Stimulated activated CD4-positive, alpha-beta T cell treated with anti-CD3 and anti-CD28 coated beads, Interleukin-4, amount 100 ng/mL, for 24 hours (primary cell): ENCODE results near the gene PHIP.
"Not testable (repeated sequence)": the region's sequence is repeated elsewhere in the genome, so short reads cannot be mapped to it uniquely, and the experiment has no call there.

Source experiments
- DNase-seq: peaks from one replicate; pipeline ENCODE4 v3.0.0-alpha.2; 2020

The PHIP gene

DNA sequence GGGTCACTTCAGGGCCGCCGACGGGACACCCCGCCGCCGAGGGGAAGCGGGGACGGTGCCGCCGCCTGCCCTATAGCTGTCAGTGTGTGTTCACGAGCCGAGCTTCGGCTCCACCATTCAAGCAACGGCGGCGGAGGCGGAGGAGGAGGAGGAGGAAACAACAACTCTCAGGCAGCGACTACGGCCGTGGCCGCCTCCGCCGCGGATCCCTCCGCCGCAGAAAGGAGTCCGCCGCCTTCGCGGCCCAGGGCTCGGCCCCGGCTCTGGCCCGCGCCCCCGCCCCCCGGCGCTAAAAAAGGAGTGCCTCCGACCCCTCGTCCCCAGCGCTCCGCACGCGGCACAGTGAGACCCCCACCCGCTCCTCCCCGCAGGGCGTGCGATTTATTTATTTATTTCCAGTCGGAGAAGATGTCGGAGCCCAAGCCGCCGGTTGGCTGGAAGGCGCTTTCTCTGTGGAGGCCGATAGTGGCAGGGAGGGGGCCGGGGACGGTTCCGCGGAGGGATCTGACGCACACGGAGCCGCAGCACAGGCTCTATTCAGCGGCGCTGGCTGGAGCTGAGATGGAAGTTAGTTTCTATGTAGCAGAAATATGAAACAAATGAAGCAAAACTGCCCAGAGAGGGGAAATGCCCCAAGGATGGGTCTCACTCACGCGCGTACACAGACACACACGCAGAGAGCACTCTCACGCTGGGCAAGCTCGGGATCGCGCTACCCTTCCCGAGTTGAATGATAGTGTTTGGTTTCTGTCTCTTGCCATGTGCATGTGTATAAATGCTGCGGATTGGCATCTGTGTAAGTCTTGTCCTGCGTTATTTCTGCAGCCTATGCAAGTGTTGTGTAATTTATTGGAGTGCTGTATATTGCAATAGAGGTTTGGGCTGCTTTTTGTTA lies at the start of gene PHIP:
PHIP (minus strand) TSS at position 180 of the 895 bp plus-strand sequence. CDS start 186 bp downstream, outside the sequence.
- DNase-seq = peak; percentile 93

DNA sequence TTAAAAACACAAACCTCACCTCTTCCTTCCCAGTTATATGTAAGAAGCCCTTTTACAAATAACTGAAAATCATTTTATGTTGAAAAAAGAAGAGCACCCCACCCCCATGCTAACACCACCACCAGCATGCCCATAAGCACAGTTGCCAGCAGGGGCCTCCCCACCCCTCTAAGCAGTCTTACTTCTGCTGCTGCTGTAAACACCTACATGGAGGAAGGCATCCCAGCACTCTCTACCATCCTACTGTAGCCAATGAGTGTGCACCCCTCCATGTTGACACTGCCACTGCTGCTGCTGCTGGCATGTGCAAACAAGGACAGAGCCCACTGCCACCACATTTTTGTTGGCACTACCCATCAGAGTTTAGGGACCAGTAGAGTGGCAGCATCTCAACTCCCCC lies 49.6 kb upstream of the PHIP start:
- no peak for DNase-seq

DNA sequence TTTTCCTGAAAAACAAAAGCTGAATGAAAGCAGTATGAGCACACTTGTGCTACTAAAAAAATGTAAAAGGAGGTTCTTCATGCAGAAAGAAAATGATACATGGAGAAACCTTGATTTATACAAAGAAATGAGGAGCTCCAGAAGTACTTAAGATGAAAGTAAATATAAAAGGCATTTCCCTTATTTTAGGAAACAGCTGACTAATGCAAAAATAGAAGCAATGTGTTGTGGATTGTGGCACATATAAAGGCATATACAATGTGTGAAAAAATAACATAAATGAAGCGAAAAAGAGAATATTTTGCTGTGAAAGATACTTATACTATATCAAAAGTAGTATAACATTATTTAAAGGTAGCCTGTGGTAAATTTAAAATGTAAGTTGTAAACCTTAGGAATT lies 41.2 kb upstream of the PHIP start:
- DNase-seq = no peak

DNA sequence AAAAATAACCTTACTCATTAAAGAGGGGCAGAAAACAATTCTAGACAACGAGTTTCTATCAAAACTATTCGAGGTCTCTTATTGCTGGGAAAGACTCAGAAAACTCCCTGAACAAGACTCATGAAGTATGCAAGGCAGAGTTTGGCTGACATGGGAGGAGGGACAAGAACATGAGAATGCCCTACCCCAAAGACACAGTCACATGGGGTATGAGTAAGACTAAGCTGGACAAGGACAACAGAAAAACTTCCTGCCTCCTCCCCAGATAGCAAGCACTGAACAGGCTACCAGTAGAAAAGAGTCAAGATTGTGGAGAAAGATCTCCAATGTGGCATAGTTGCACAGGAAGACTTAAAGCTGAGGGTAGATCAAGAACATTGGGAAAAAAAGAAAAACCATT lies 39.7 kb upstream of the PHIP start:
- no peak for DNase-seq

DNA sequence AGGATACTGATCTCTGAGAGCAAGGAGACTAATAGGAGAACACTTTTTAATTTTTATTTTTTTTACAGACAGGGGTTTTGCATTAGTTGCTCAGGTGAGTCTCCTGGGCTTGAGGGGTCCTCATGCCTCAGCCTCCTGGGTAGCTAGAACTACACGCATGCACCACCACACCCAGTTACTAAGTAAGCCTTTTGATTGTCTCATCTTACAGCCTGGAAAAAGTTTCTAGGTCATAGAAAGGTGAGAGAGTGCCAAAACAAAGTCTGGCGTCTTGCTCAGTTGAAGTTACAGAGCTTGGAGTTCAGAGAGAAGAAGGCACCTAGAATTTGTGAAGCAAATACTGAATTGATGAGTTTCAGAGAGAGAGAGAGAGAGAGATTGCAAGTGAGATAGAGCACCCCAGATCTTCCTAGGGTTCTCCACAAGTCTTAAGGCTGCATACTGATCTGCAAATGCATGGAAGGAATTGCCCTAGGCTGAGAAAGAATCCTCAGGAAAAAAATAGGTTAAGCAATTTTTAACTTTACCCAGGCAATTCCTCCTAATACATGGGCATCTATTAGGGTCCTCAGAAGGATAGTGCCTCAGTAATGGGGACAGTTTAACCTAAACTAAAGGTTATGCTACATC lies 37.6 kb upstream of the PHIP start:
- DNase-seq = no peak

DNA sequence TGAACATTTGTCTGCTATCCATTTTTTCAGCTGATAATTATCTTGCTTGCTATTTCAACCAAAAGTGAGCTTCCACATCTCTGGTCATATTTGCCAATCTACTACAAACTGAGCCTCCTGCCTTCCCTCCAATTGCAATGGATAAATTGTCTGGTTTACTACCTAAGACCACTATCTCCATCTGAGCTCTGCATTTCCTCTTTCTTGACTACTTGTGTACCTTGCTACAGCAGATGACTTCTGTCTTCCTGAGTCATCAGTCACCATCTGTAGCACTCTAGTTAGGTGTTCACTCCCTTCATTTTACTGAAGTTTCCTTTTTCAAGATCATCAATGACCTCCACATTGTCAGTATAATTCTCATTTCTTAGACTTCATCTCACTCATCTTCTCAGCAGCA lies 33.5 kb upstream of the PHIP start:
- DNase-seq = no peak

DNA sequence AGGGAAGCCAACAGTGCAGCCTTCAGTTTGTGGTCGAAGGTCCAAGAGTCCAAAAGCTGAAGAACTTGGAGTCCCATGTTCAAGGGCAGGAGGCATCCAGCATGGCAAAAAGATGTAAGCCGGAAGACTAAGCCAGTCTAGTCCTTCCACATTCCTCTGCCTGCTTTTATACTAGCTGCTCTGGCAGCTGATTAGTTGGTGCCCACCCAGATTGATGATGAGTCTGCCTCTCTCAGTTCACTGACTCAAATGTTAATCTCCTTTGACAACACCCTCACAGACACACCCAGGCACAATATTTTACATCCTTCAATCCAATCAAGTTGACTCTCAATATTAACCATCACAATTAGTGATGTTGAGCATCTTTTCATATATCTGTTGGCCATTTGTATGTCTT lies 23.1 kb upstream of the PHIP start:
- no peak for DNase-seq

DNA sequence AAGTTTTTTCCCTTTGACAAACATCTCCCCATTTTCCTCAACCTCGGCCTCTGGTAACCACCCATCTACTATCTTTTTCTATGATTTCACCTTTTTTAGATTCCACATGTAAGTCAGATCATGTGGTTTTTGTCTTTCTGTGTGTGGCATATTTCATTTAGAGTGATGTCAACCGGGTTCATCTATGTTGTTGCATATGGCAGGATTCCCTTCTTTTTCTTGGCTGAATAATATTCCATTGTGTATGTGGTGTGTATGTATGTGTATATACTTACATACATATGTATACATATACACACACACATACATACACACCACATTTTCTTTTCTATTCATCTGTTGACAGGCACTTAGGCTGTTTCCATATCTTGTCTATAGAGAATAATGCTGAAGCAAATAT lies 22.2 kb upstream of the PHIP start:
- DNase-seq = no peak

DNA sequence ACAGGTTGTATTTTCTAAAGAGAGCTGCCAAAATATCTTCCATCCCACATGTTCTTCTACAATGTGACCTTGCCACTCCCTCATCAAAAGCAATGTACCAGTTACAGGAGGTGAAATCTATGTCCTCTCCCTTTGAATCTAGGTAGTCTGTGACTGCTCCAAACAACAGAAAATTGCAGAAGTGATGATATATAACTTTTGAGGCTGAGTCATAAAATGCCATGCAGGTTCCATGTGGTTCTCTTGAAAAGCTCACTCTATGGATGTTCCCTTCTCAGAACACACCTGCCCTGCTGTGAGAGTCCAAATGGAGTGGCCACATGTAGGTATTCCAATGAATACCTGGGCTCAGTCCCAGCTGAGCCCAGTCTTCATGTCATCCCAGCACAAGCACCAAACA lies 16.9 kb upstream of the PHIP start:
- no peak for DNase-seq

DNA sequence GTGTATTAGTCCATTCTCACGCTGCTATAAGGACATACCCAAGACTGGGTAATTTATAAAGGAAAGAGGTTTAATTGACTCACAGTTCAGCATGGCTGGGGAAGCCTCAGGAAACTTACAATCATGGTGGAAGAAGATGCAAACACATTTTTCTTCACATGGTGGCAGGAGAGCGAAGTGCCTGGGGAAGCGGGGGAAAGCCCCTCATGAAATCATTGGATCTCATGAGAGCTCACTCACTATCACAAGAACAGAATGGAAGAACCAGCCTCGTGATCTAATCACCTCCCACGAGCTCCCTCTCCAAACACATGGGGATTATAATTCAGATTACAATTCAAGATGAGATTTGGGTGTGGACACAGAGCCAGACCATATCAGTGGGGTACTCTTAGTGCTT lies 13.7 kb upstream of the PHIP start:
- DNase-seq = not testable (repeated sequence)

DNA sequence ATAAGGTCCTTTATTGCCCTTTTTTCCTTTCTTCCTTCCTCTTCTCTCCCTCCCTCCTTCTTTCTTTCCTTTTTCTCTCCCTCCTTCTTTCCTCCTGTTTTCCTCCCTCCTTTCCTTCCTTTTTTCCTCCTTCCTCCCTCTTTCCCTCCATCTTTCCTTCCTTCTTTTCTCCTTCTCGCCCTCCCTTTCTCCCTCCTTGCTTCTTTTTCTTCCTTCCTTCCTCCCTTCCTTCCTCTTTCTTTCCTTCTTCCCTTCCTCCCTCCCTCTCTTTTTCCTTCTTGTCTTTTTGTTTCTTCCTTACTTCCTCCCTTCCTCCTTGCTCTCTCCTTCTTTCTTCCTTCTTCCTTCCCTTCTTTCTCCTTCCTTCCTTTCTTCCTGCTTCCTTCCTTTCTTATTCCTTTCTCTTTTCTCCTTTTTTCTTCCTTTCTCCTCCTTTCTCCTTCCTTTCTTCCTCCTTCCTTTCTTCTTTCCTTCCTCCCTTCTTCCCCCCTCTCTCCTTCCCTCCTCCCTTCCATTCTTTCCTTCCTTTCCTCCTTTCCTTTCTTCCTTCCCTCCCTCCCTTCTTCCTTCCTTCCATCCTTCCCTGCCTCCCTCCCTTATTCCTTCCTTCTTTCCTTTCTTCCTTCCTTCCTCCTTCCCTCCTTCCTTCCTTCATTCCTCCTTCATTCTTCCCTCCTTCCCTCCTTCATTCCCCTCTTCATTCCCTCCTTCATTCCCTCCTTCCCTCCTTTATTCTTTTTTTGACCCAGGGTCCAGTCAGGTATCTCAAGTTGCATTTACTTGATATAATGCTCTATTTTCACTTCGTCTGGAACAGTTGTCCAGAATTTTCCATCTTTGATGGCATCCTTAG lies 11.7 kb upstream of the PHIP start:
- DNase-seq = no peak

DNA sequence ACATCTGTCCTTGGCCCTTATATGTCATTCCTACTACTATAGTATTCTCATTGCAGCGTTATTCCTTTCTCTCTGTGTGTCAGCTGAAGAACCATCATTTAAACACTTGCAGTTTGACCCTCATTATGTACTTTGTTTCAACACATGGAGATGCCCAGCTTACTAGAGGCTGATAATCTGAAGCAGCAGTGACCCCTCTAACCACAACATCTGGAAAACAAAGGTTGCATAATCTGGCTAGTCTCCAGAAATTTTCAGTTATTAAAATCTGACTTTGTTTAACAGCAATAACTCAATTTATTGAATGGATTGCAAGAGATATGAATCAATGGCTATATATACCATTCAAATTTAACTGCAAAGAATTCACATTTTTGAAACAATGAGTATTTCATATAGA lies 6.6 kb upstream of the PHIP start:
- DNase-seq = no peak

DNA sequence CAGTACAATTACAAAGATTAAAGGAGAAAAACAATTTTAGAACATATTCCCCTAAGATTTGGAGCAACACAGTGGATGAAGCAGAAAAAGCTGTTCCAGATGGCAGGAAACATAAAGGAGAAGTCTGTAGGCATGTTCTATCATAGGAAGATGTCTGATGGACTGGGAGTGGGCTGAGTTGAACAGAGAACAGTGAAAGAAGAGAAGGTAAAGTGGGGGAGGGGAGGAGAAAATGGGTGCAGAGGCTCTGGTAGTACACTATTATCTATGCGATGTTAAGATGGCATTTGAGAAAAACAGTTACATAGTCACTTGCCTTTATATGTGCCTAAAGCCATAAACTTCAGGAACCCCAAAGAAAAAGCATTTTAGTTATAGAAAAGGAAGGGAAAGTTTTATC lies 4.2 kb upstream of the PHIP start:
- DNase-seq = no peak

DNA sequence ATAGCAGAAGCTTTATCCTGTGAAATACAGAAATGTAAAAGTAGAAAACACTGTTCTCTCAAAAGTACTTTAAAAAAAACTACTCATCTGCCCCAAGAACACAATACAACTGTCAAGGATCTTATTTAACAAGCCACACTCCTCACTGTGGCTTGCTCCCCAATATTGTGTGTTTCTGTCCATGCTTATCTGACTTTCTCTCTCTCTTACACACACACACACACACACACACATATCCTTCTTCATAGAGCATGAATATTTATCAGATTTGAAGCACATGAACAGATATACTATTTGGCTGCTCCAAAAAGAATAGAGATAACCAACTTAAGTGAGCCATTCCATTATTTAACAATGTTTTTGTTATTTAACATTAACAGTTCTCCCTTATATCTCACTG lies 3.6 kb upstream of the PHIP start:
- no peak for DNase-seq

DNA sequence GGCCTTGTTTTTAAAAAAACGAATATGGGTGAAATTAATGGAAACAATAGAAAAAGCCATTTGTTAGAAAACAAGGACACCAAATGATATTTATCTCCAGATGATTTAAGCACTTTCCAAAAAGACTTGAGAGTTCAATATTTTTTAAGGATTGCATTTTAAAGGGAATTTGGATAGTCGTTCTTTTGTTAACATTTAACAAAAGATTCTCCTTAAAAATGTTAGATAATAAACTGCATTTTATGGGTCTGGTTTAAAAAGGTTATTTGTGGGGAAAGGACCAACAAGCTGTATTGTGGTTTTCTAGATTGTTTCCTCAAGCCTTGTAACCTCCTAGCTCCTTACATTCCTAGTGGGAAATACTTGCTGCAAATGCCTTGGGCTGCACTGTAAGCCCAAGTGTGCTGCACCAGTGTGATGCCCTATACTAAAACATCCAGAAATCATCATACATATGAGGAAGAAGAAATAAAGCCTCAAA lies 1.5 kb upstream of the PHIP start:
- no peak for DNase-seq

DNA sequence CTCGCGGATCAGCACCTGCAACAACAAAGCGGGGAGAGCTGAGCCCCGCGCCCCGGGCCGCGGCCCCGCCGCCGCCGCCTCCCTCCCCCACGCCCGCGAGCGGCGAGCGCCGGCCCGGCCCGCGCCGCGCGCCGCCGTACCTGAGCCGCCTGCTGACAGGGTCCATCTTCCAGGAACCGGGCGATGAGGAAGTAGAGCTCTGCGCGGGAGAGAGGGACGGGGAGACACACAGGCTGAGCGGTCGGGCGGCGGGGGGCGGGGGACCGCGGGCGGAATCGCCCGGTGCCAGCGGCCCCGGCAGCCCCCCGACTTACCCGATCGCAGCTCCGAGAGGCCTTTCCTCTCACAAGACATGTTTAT lies 359 bp downstream of the PHIP start:
- peak; percentile 48 for DNase-seq

DNA sequence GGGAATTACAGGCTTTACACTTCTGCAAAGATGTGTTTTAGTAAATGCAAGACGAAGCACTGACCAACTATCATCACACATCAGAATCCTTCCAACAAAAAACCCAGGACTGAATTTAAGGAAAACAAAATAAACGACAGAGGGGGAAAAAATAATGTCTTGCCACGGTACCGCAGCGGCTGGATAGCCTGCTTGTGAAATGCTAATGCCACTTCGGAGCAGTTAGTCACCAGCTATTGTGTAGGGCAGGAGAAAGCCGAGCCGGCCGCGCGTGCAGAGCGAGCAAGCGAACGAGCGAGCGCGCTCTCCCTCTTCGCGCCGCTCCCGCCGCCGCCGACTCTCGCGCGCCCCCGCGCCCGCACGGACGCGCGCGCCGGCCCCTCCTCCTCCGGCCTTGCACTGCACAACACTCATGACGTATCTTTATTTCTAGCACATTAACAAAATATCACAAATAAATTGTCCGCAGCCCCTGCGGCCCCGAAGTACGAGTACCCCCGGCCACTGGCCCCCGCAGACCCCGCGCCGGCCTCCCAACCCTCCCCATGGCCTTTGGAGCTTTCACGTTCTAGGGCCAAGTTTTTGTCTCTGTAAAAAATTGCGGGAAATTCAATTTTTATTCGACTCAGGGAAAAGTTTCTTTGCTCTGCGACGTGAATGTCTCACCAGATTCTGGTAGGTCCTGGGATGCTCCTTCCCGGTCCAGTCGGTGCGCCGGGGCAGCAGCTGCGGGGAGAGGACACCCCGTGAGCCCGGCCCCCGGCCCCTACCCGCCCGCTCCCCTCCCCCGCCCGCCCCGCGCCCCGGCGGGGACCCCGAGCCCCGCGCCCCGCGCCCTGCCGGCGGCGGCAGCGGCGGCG lies 1.0 kb downstream of the PHIP start:
- DNase-seq = peak; percentile 88

DNA sequence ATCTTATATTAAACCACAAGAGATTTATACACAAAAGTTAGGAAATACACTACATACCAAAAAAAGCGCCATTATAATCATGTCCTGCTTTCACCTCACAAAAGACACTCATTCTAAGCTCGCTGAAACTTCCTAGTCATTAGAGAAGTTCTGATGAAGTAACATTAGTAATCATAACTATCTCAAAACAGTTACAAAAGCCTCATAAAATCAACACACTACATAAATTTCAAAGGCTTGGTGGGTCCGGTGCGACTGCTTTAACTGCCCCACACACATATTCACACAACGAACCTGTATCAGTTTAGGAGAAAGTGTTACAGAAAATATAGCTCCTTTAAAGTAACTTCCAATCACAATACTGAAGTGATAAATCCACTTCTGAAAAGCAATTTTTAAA lies 1.9 kb downstream of the PHIP start:
- no peak for DNase-seq

DNA sequence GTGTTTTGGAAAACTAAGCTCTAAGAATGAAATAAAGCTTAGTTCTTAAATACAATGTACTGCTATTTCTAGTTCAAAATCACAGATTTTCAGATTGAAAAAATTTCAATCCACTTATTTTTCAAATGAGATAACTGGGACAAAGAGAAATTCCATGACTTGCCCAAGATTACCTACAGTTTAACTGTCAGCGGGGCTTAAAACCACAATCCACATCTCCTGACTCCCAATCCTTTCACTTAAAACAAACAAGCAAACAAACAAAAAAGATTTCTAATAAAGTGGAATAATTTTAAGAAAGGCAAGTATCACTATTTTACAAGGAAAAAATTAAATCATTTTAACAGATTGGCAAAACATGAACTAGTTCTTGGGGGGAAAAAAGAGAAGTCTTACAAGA lies 4.2 kb downstream of the PHIP start:
- no peak for DNase-seq

DNA sequence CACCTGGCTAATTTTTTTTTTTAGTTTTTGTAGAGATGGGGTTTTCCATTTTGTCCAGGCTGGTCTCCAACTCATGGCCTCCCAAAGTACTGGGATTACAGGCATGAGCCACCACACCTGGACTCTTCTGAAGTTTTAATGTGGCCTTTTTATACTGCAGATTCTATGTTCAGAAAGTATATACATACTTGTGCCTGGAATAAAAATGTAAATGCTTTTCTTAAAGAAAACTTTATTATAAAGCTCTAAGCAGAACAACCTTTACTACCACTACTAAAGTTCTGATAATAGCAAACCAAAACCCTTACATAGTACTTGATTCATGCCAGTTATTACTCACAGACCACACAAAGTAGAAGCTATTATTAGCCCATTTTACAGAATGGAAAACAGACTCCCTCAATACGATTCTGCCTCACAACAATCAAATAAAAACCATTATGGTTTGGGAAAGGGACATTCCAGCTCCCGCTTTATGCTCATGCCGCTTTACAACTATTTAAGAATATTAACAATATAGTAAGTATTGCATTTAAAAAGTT lies 5.3 kb downstream of the PHIP start:
- no peak for DNase-seq

DNA sequence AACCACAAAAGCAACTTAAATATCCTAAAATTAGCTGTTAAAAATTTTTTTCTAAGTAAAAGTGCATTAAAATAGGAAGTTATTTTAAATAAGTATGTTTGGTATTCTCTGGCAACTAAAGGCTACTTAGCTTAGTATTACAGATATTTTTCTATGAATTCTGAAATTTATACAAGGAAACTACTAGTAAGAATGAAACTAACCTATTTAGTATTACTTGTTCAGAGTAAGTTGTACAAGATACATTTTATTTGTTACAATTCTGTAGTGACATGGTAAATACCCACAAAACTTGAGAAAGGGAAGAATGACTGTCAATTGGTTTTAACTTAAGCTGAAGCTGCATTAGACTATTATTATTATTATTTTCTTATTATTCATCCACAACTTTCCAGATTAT lies 6.5 kb downstream of the PHIP start:
- no peak for DNase-seq

DNA sequence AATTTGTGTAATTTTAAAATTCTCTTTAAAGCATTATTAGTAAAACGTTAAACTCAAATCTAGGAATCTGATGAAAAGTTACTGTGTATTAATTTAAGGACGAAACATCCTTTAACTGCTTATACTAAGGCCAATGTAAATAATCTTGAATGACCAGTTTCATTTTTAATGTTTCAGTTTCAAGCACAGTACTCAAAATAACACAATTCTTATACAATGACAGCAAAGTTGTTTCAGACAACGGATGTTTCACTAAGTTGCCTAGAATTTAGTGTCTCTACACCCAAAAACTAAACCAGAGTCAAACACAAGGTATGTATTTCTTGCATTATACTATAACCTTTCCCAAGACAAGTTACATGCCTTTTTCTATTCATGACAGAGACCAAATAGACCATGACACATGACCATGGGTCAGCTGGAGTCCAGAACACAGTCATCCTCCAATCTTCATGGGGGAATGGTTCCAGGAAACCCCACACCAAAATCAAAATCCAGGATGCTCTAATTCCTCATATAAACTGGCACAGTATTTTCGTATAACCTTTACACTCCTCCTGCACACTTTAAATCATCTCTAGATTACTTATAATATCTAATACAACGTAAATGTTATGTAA lies 7.7 kb downstream of the PHIP start:
- no peak for DNase-seq
